K562 (cell line): Measurements from ENCODE around the gene G6PC1. TPM values are rescaled to one million over a fixed set of nuclear protein-coding genes. Genes with fewer than 3 reads are reported as not detected.
"Not testable (repeated sequence)": the region's sequence is repeated elsewhere in the genome, so short reads cannot be mapped to it uniquely, and the experiment has no call there.

Experiments
- ATAC-seq: fragments of 200-7000 bp; cut with Tn5 transposase; 3 replicates; pipeline ENCODE4 v1.9.1; 2020; ENCODE audit warnings: moderate library complexity
- BruUV-seq: library from RNA; stranded (reverse); fragments of 400-500 nt; replicated peaks from 2 replicates; lab custom pipeline; 2021; lab: Mats Ljungman, UMichigan
- CTCF ChIA-PET: fragments of 300-600 bp; formaldehyde crosslinking; extraction: SDS; loops from one replicate; lab custom pipeline; 2021; ENCODE audit warnings: low intra/inter-chr PET ratio; lab: Yijun Ruan, JAX
- POLR2A ChIA-PET: fragments of 300-600, 350-650 bp; sonication (Branson Sonifier 250); formaldehyde crosslinking; extraction: SDS; loops from one replicate; lab custom pipeline; 2021; ENCODE audit warnings: antibody characterized with exemption, inconsistent platforms; lab: Yijun Ruan, JAX
- DNase-seq, 4 experiments: peaks; one replicate each; pipeline versions ENCODE4 v3.0.0 to v3.0.0-alpha.2; 2011 to 2018; ENCODE audit warnings: low spot score in 3 of 4, mixed read lengths in 3 of 4; ENCODE audit errors: extremely low read depth in 1 of 4
- FAIRE-seq: peaks from 2 replicates; lab custom pipeline; 2011; peaks lifted over from hg19 to GRCh38; lab: Jason Lieb, UNC
- H2AFZ ChIP-seq: 2 replicates; pipeline ENCODE4 v1.6.0; 2011; ENCODE audit warnings: low read depth, low read length, control low read depth, inconsistent platforms
- H3K27ac ChIP-seq: fragments of 200-600 bp; 3 replicates; pipeline ENCODE4 v1.8.0; 2011; ENCODE audit warnings: low read depth, mild to moderate bottlenecking, control low read depth, inconsistent platforms, low read length, moderate library complexity, mixed read lengths; ENCODE audit errors: extremely low read depth
- H3K27me3 ChIP-seq, 2 experiments: fragments of 300-600 bp in 1 of 2; 2 replicates in 1 of 2; 3 replicates in 1 of 2; pipeline versions ENCODE4 v1.6.0 to v1.8.0; 2011; ENCODE audit warnings: inconsistent platforms in 2 of 2, low read length in 2 of 2, mild to moderate bottlenecking in 1 of 2, mixed read lengths in 1 of 2, moderate library complexity in 1 of 2; ENCODE audit not compliant: control insufficient read depth in 2 of 2, insufficient read depth in 2 of 2
- H3K36me3 ChIP-seq: fragments of 300-600 bp; 3 replicates; pipeline ENCODE4 v1.8.0; 2011; ENCODE audit warnings: mild to moderate bottlenecking, low read length, inconsistent platforms; ENCODE audit not compliant: control insufficient read depth, insufficient read depth
- H3K4me1 ChIP-seq, 2 experiments: fragments of 200-600 bp in 1 of 2; replicated peaks in 1 of 2; 2 replicates in 1 of 2; 3 replicates in 1 of 2; pipeline versions ENCODE4 v1.5.1 to v1.8.0; 2011; ENCODE audit warnings: inconsistent platforms in 2 of 2, low read length in 2 of 2, mild to moderate bottlenecking in 1 of 2, mixed read lengths in 1 of 2, moderate library complexity in 1 of 2; ENCODE audit not compliant: control insufficient read depth in 2 of 2, insufficient read depth in 2 of 2
- H3K4me2 ChIP-seq: 2 replicates; pipeline ENCODE4 v1.6.1; 2011; ENCODE audit warnings: low read length, control low read depth, inconsistent platforms, mixed read lengths; ENCODE audit not compliant: insufficient read depth
- H3K4me3 ChIP-seq: fragments of 200-600 bp; sonication (generic), shearing (Covaris generic); 2 replicates; pipeline ENCODE4 v1.5.1; 2016; ENCODE audit warnings: control low read depth, inconsistent platforms
- H3K79me2 ChIP-seq: fragments of 200-600 bp; 3 replicates; pipeline ENCODE4 v1.8.0; 2011; ENCODE audit warnings: low read length, inconsistent platforms; ENCODE audit not compliant: control insufficient read depth, insufficient read depth
- H3K9ac ChIP-seq, 2 experiments: 2 replicates each; pipeline versions ENCODE4 v1.6.0 to v1.6.1; 2011; ENCODE audit warnings: low read depth in 2 of 2, low read length in 2 of 2, control low read depth in 1 of 2, inconsistent platforms in 1 of 2, mild to moderate bottlenecking in 1 of 2, mixed read lengths in 1 of 2; ENCODE audit not compliant: insufficient read depth in 1 of 2
- H3K9me1 ChIP-seq: one replicate; pipeline ENCODE4 v1.6.0; 2011; ENCODE audit warnings: inconsistent platforms, mild to moderate bottlenecking, low read length, moderate library complexity; ENCODE audit not compliant: control insufficient read depth, insufficient read depth
- H3K9me3 ChIP-seq: replicated peaks from 2 replicates; pipeline ENCODE4 v1.5.1; 2011; ENCODE audit warnings: low read depth, low read length, inconsistent platforms; ENCODE audit not compliant: control insufficient read depth, insufficient read depth
- H4K20me1 ChIP-seq: replicated peaks from 2 replicates; pipeline ENCODE4 v1.6.1; 2011; ENCODE audit warnings: low read length, inconsistent platforms, mixed read lengths; ENCODE audit not compliant: control insufficient read depth, insufficient read depth
- CREB3L1 ChIP-seq: fragments of 450-650 bp; IDR thresholded peaks from 2 replicates; pipeline ENCODE4 v1.6.1; 2014; ENCODE audit warnings: low read depth, mild to moderate bottlenecking, moderate library complexity, borderline replicate concordance
- POU5F1 ChIP-seq: fragments of 150-350 bp; IDR thresholded peaks from 2 replicates; pipeline ENCODE4 v1.6.1; 2014; ENCODE audit warnings: borderline replicate concordance, low read length, low read depth, mild to moderate bottlenecking; ENCODE audit not compliant: partially characterized antibody
- PREB ChIP-seq: sonication (generic); formaldehyde crosslinking; IDR thresholded peaks from 2 replicates; pipeline ENCODE4 v1.8.1; 2023; ENCODE audit warnings: mild to moderate bottlenecking, missing genetic modification reagents
- TSC22D4 ChIP-seq: fragments of 450-650 bp; IDR thresholded peaks from 2 replicates; pipeline ENCODE4 v1.6.1; 2016; ENCODE audit warnings: missing genetic modification characterization, missing biosample characterization, control low read depth
- ZFP1 ChIP-seq: fragments of 450-650 bp; formaldehyde crosslinking; IDR thresholded peaks from 2 replicates; pipeline ENCODE4 v1.4.0; 2020; ENCODE audit warnings: mild to moderate bottlenecking, mixed read lengths
- ZNF23 ChIP-seq: fragments of 250-450 bp; sonication (Bioruptor Pico); IDR thresholded peaks from 2 replicates; pipeline ENCODE4 v1.4.0; 2020; ENCODE audit warnings: mild to moderate bottlenecking
- WGBS: fragments of 100-300 bp; shearing (Covaris generic); methylation state at CpG from one replicate; pipeline ENCODE4 v1.1.6; 2016; ENCODE audit warnings: low coverage, mixed read lengths; ENCODE audit not compliant: insufficient coverage; ENCODE audit errors: missing lambda C conversion rate; 5-methylcytosine and 5-hydroxymethylcytosine counted together
- in situ Hi-C: fragments of 300-500 bp; cut with MboI; formaldehyde crosslinking; loops from 4 replicates; pipeline ENCODE4 v1.15.0; 2018; ENCODE audit warnings: inconsistent platforms, mixed read lengths
- intact Hi-C: fragments of 100-400 bp; cut with micrococcal nuclease; formaldehyde crosslinking; loops from 2 replicates; pipeline ENCODE4 v1.14.2; 2022
- polyA plus RNA-seq, 8 experiments: library from polyadenylated mRNA; depleted of rRNA in 4 of 8; stranded (reverse) in 5 of 8; unstranded in 3 of 8; fragments of >200 nt; fragmentation: Nextera tagmentation in 2 of 8; fragmentation: Illumina TruSeq in 1 of 8; extraction: Ambion mirVana in 2 of 8; extraction: Trizol in 1 of 8; gene quantifications; 2 replicates each; pipeline versions ENCODE4 v1.2.1 to v1.2.3, GENCODE V29; 2011 to 2014; ENCODE audit warnings: inconsistent platforms in 1 of 8, missing spikeins in 1 of 8
- total RNA-seq, 7 experiments: library from RNA; depleted of rRNA in 6 of 7; stranded (reverse); fragments of >200 nt in 6 of 7; fragmentation: Illumina TruSeq in 2 of 7; extraction: Trizol in 2 of 7; gene quantifications; 2 replicates each; pipeline versions ENCODE4 v1.2.1 to v1.2.3, GENCODE V29; 2011 to 2021; ENCODE audit warnings: low replicate concordance in 1 of 7

Gene G6PC1
- total and polyA plus RNA-seq, 9 of the 15 experiments (the other 6 are each of a cell fraction or from before 2014, with no cell fraction given) = not detected

GRCh38 chr17:42855048-42855596 lies 45.5 kb upstream of the G6PC1 start (continued):
- TF ChIP-seq CREB3L1 = no peak
- no peak for TF ChIP-seq TSC22D4 (tag)
- TF ChIP-seq ZNF23 (CRISPR knock-in tag) = no peak
- TF ChIP-seq PREB = no peak
- TF ChIP-seq ZFP1 (CRISPR knock-in tag) = no peak
- TF ChIP-seq POU5F1 = no peak

GRCh38 chr17:42856093-42856492 lies 44.5 kb upstream of the G6PC1 start:
- in situ Hi-C loops, H3K4me1 ChIP-seq, intact Hi-C loops, H3K4me3 ChIP-seq, ATAC-seq, CTCF ChIA-PET, DNase-seq, BruUV-seq, H3K9me3 ChIP-seq, H3K79me2 ChIP-seq, FAIRE-seq, H2AFZ ChIP-seq, H3K9me1 ChIP-seq, H3K9ac ChIP-seq, H3K36me3 ChIP-seq, H3K27ac ChIP-seq, H3K27me3 ChIP-seq, H3K4me2 ChIP-seq, H4K20me1 ChIP-seq: not testable (repeated sequence)
- POLR2A ChIA-PET = interaction anchor here (0.6 to 1.3 kb wide), 3 partner anchors 10 to 25 kb away, joined by 3 to 5 read pairs (median 3); no protein-coding TSS in a partner anchor
- 28% methylated on average over 5 of the region's 8 CpGs for WGBS

- H2AFZ ChIP-seq, H3K27ac ChIP-seq, H4K20me1 ChIP-seq, intact Hi-C loops, in situ Hi-C loops, H3K27me3 ChIP-seq, H3K9me3 ChIP-seq, H3K4me1 ChIP-seq, H3K79me2 ChIP-seq, H3K4me2 ChIP-seq, H3K9me1 ChIP-seq, H3K36me3 ChIP-seq, H3K9ac ChIP-seq, ATAC-seq, FAIRE-seq, DNase-seq, CTCF ChIA-PET, H3K4me3 ChIP-seq, BruUV-seq: not testable (repeated sequence)
- POLR2A ChIA-PET = interaction anchor here (0.6 kb wide), 2 partner anchors 11 to 13 kb away, joined by 3 read pairs; no protein-coding TSS in a partner anchor
- 11% methylated on average over 5 of the region's 8 CpGs for WGBS
These were observed 44.1 kb upstream of the G6PC1 start for GRCh38 chr17:42856516-42856915.
